ENCODE data around the gene MYLK.

- TF ChIP-seq, protein P1, sequence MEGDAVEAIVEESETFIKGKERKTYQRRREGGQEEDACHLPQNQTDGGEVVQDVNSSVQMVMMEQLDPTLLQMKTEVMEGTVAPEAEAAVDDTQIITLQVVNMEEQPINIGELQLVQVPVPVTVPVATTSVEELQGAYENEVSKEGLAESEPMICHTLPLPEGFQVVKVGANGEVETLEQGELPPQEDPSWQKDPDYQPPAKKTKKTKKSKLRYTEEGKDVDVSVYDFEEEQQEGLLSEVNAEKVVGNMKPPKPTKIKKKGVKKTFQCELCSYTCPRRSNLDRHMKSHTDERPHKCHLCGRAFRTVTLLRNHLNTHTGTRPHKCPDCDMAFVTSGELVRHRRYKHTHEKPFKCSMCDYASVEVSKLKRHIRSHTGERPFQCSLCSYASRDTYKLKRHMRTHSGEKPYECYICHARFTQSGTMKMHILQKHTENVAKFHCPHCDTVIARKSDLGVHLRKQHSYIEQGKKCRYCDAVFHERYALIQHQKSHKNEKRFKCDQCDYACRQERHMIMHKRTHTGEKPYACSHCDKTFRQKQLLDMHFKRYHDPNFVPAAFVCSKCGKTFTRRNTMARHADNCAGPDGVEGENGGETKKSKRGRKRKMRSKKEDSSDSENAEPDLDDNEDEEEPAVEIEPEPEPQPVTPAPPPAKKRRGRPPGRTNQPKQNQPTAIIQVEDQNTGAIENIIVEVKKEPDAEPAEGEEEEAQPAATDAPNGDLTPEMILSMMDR (IDR thresholded peaks at IDR 0.05 in 2 of 3, conservative IDR thresholded peaks at IDR 0.05 in 1 of 3; ENCODE audit: control insufficient read depth in 2 of 3, extremely low read depth in 1 of 3, insufficient read depth in 1 of 3, low read depth in 3 of 3, low read length in 3 of 3): no peak
- no peak for TF ChIP-seq REST (IDR thresholded peaks at IDR 0.05; ENCODE audit: low read depth, low read length)
- TF ChIP-seq SREBF2 (IDR thresholded peaks at IDR 0.05; ENCODE audit: low read length): no peak
- TF ChIP-seq CHD2 (IDR thresholded peaks at IDR 0.05; ENCODE audit: borderline replicate concordance, low read depth, low read length): no peak
- TF ChIP-seq NFYA (IDR thresholded peaks at IDR 0.05; ENCODE audit: borderline replicate concordance, low read depth, low read length): no peak
- no peak for TF ChIP-seq TCF3 (IDR thresholded peaks at IDR 0.05; ENCODE audit: borderline replicate concordance, insufficient read depth, low read depth, low read length)
- TF ChIP-seq POLR2AphosphoS5 (IDR thresholded peaks at IDR 0.05; ENCODE audit: low read length): no peak
Observed at GRCh38 chr3:123713211-123713610, 170.9 kb downstream of the MYLK start.
